ENCODE measurements around the gene PPP2R5E.

The PPP2R5E gene

GRCh38 chr14:63435838-63436237, 107.3 kb downstream of the PPP2R5E start:
- no peak overlapping the region for H3K4me3 ChIP-seq (ENCODE audit: low read length)
- no peaks in the 10 kb centered on the region for H3K36me3 ChIP-seq (ENCODE audit: control insufficient read depth, insufficient read depth, low read length)
- DNase-seq (ENCODE audit: low read depth, low spot score): no peak
- no peaks in the 10 kb centered on the region for H3K27me3 ChIP-seq (ENCODE audit: control insufficient read depth, insufficient read depth, low read length)
- no CpG with 5 or more reads among the region's 5 CpGs for WGBS (ENCODE audit: insufficient coverage, insufficient read length)
- H3K27ac ChIP-seq (ENCODE audit: low read length): no peak overlapping the region
- no peaks in the 10 kb centered on the region for H3K9me3 ChIP-seq (ENCODE audit: control insufficient read depth, insufficient read depth, low read length)
- H3K4me1 ChIP-seq (ENCODE audit: control insufficient read depth, insufficient read depth, low read length): peaks cover 8% of the 10 kb centered on the region

- H3K4me3 ChIP-seq (ENCODE audit: low read length): no peak overlapping the region
- no peak for DNase-seq (ENCODE audit: low read depth, low spot score)
Observed at GRCh38 chr14:63435204-63435603, 108.0 kb downstream of the PPP2R5E start.

GRCh38 chr14:63432888-63433552, 110.2 kb downstream of the PPP2R5E start:
- WGBS (ENCODE audit: insufficient coverage, insufficient read length): no CpG with 5 or more reads among the region's 4 CpGs
- Histone ChIP-seq H3K4me1 (ENCODE audit: control insufficient read depth, insufficient read depth, low read length) (peaks cover 6% of the 10 kb centered on the region), H3K4me3 (ENCODE audit: low read length) (no peak overlapping the region), H3K36me3 (ENCODE audit: control insufficient read depth, insufficient read depth, low read length) (no peaks in the 10 kb centered on the region), H3K27ac (ENCODE audit: low read length) (no peak overlapping the region), H3K9me3 (ENCODE audit: control insufficient read depth, insufficient read depth, low read length) (no peaks in the 10 kb centered on the region), H3K27me3 (ENCODE audit: control insufficient read depth, insufficient read depth, low read length) (no peaks in the 10 kb centered on the region)
- no peak for DNase-seq (ENCODE audit: low read depth, low spot score)

More at GRCh38 chr14:63435204-63435603, 108.0 kb downstream of the PPP2R5E start:
- WGBS (ENCODE audit: insufficient coverage, insufficient read length): no CpG with 5 or more reads among the region's 2 CpGs
- Histone ChIP-seq H3K36me3 (ENCODE audit: control insufficient read depth, insufficient read depth, low read length) (no peaks in the 10 kb centered on the region), H3K4me1 (ENCODE audit: control insufficient read depth, insufficient read depth, low read length) (peaks cover 8% of the 10 kb centered on the region), H3K27me3 (ENCODE audit: control insufficient read depth, insufficient read depth, low read length) (no peaks in the 10 kb centered on the region), H3K9me3 (ENCODE audit: control insufficient read depth, insufficient read depth, low read length) (no peaks in the 10 kb centered on the region), H3K27ac (ENCODE audit: low read length) (no peak overlapping the region)

- no peaks in the 10 kb centered on the region for H3K9me3 ChIP-seq (ENCODE audit: control insufficient read depth, insufficient read depth, low read length)
- no peak overlapping the region for H3K27ac ChIP-seq (ENCODE audit: low read length)
- DNase-seq (ENCODE audit: low read depth, low spot score): no peak
- peaks cover 3% of the 10 kb centered on the region for H3K4me1 ChIP-seq (ENCODE audit: control insufficient read depth, insufficient read depth, low read length)
- no CpG with 5 or more reads among the region's 5 CpGs for WGBS (ENCODE audit: insufficient coverage, insufficient read length)
- H3K36me3 ChIP-seq (ENCODE audit: control insufficient read depth, insufficient read depth, low read length): no peaks in the 10 kb centered on the region
- H3K27me3 ChIP-seq (ENCODE audit: control insufficient read depth, insufficient read depth, low read length): no peaks in the 10 kb centered on the region
- no peak overlapping the region for H3K4me3 ChIP-seq (ENCODE audit: low read length)
Observed at GRCh38 chr14:63432228-63432627, 110.9 kb downstream of the PPP2R5E start.

DNA sequence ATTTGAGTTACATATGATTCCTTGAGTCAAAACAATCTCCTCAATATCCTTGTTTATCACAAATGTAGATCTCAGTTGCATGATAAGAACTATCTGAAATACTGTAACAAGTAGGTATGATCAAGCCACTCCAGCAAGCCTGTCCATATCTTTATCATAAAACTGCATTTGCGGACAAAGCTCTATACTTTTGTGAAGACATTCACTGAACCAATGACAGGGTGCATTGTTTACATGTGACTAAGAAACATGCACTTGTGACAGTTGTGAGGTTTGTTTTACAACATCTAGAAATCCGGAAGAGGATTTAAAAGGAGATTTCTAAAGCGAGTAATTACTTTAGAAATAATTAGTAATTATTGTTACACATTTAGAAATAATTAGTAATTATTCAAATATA, 111.7 kb downstream of the PPP2R5E start:
- no peaks in the 10 kb centered on the region for H3K27me3 ChIP-seq (ENCODE audit: control insufficient read depth, insufficient read depth, low read length)
- DNase-seq (ENCODE audit: low read depth, low spot score): no peak
- no CpG with 5 or more reads among the region's 3 CpGs for WGBS (ENCODE audit: insufficient coverage, insufficient read length)
- no peak overlapping the region for H3K4me3 ChIP-seq (ENCODE audit: low read length)
- no peak overlapping the region for H3K27ac ChIP-seq (ENCODE audit: low read length)
- H3K36me3 ChIP-seq (ENCODE audit: control insufficient read depth, insufficient read depth, low read length): no peaks in the 10 kb centered on the region
- H3K9me3 ChIP-seq (ENCODE audit: control insufficient read depth, insufficient read depth, low read length): no peaks in the 10 kb centered on the region
- H3K4me1 ChIP-seq (ENCODE audit: control insufficient read depth, insufficient read depth, low read length): peaks cover 3% of the 10 kb centered on the region

- no peaks in the 10 kb centered on the region for H3K9me3 ChIP-seq (ENCODE audit: control insufficient read depth, insufficient read depth, low read length)
- no peak overlapping the region for H3K4me3 ChIP-seq (ENCODE audit: low read length)
- H3K27ac ChIP-seq (ENCODE audit: low read length): no peak overlapping the region
- no peak for DNase-seq (ENCODE audit: low read depth, low spot score)
- peaks cover 3% of the 10 kb centered on the region for H3K4me1 ChIP-seq (ENCODE audit: control insufficient read depth, insufficient read depth, low read length)
- no peaks in the 10 kb centered on the region for H3K27me3 ChIP-seq (ENCODE audit: control insufficient read depth, insufficient read depth, low read length)
- no CpG with 5 or more reads among the region's 1 CpG for WGBS (ENCODE audit: insufficient coverage, insufficient read length)
- no peaks in the 10 kb centered on the region for H3K36me3 ChIP-seq (ENCODE audit: control insufficient read depth, insufficient read depth, low read length)
Observed at GRCh38 chr14:63428486-63428885, 114.7 kb downstream of the PPP2R5E start.

DNA sequence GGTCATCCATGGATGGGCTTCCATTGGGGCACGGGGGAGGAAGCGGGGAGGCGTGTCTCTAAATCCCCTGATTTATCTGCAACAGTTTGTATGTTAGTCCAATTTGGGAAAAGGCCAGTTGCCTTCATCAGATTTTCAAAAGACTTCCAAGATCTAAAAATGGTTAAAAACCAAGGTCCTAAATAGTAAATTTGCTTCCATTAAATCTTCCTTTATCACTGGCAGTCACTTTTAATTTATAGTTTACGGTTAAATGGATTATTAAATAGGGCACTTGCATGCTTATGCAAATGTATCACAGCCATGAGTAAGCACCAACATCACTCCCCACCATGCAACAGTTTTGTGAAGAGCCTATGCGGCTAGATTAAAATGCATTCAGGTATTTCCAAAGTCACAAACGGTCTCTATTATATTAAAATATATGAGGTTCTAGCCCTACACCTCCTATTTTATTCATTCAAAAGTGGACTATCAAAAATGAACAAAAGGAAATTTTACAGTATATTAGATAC, 116.3 kb downstream of the PPP2R5E start:
- DNase-seq (ENCODE audit: low read depth, low spot score): no peak
- H3K9me3 ChIP-seq (ENCODE audit: control insufficient read depth, insufficient read depth, low read length): no peaks in the 10 kb centered on the region
- no peaks in the 10 kb centered on the region for H3K27me3 ChIP-seq (ENCODE audit: control insufficient read depth, insufficient read depth, low read length)
- no peaks in the 10 kb centered on the region for H3K36me3 ChIP-seq (ENCODE audit: control insufficient read depth, insufficient read depth, low read length)
- no peak overlapping the region for H3K27ac ChIP-seq (ENCODE audit: low read length)
- no peaks in the 10 kb centered on the region for H3K4me1 ChIP-seq (ENCODE audit: control insufficient read depth, insufficient read depth, low read length)
- H3K4me3 ChIP-seq (ENCODE audit: low read length): no peak overlapping the region
- no CpG with 5 or more reads among the region's 6 CpGs for WGBS (ENCODE audit: insufficient coverage, insufficient read length)

DNA sequence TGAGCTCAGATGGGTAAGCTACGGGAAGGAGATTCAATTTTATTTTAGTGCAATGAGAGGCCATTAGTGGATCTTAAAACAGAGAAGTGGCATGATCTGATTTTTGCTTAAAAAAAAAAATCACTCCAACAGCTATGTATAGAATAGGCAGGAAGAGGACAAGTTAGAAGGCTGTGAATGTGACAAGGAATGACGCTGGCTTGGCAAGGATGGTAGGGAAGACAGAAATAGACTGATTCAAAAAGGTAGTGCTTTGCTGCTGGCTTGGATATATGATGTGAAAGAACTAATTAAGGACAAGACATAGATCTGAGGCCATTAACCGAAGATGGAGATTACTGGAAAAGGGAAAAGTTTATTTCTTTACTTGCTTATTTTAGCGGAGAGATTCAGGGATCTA, 119.3 kb downstream of the PPP2R5E start:
- H3K4me1 ChIP-seq (ENCODE audit: control insufficient read depth, insufficient read depth, low read length): no peaks in the 10 kb centered on the region
- no CpG with 5 or more reads among the region's 4 CpGs for WGBS (ENCODE audit: insufficient coverage, insufficient read length)
- H3K27ac ChIP-seq (ENCODE audit: low read length): no peak overlapping the region
- no peak overlapping the region for H3K4me3 ChIP-seq (ENCODE audit: low read length)
- no peaks in the 10 kb centered on the region for H3K9me3 ChIP-seq (ENCODE audit: control insufficient read depth, insufficient read depth, low read length)
- no peaks in the 10 kb centered on the region for H3K36me3 ChIP-seq (ENCODE audit: control insufficient read depth, insufficient read depth, low read length)
- no peak for DNase-seq (ENCODE audit: low read depth, low spot score)
- no peaks in the 10 kb centered on the region for H3K27me3 ChIP-seq (ENCODE audit: control insufficient read depth, insufficient read depth, low read length)

DNA sequence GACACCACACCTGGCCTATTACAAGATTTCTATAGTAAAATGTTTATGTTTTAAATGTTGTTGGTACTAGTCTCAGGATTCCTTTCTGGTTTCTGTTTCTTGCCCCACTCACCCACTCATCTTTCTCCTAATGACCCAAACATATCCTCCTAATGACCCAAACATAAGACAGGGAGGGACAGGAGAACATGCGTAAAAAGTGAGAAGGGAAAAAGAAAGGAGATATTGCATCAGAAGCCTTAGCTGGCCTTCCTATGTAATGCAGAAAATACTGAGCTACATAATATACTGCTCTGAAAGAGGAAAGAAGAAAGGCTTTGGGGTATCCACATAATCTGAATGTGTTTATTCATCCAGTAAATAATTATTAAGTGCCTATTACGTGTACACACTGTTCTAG, 119.8 kb downstream of the PPP2R5E start:
- Histone ChIP-seq H3K27ac (ENCODE audit: low read length) (no peak overlapping the region), H3K4me3 (ENCODE audit: low read length) (no peak overlapping the region), H3K4me1 (ENCODE audit: control insufficient read depth, insufficient read depth, low read length) (no peaks in the 10 kb centered on the region), H3K36me3 (ENCODE audit: control insufficient read depth, insufficient read depth, low read length) (no peaks in the 10 kb centered on the region), H3K27me3 (ENCODE audit: control insufficient read depth, insufficient read depth, low read length) (no peaks in the 10 kb centered on the region), H3K9me3 (ENCODE audit: control insufficient read depth, insufficient read depth, low read length) (no peaks in the 10 kb centered on the region)
- no peak for DNase-seq (ENCODE audit: low read depth, low spot score)
- no CpG with 5 or more reads among the region's 2 CpGs for WGBS (ENCODE audit: insufficient coverage, insufficient read length)

DNA sequence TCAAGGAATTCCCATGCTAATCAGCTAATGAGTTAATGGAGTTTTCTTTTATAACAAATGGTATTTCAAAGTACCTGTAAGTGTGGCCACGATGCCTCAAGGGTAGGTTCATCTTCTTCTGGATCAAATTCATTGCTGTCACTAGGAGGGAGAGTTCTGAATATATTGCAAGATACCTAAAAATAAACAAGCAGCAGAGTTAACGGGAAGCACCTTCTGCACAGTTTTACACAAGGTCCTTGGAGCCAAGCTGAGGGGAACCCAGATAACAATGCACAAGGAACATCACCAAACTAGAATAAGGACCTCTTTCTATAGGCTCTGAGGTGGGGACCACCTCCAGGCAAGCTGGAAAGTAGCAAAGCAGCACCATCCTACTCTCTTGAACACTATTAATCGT, 121.3 kb downstream of the PPP2R5E start:
- Histone ChIP-seq H3K9me3 (ENCODE audit: control insufficient read depth, insufficient read depth, low read length) (no peaks in the 10 kb centered on the region), H3K4me1 (ENCODE audit: control insufficient read depth, insufficient read depth, low read length) (no peaks in the 10 kb centered on the region), H3K27me3 (ENCODE audit: control insufficient read depth, insufficient read depth, low read length) (no peaks in the 10 kb centered on the region), H3K27ac (ENCODE audit: low read length) (no peak overlapping the region), H3K4me3 (ENCODE audit: low read length) (no peak overlapping the region), H3K36me3 (ENCODE audit: control insufficient read depth, insufficient read depth, low read length) (no peaks in the 10 kb centered on the region; the same call in 1 of the 2 replicates)
- WGBS (ENCODE audit: insufficient coverage, insufficient read length): no CpG with 5 or more reads among the region's 3 CpGs
- DNase-seq (ENCODE audit: low read depth, low spot score): no peak

DNA sequence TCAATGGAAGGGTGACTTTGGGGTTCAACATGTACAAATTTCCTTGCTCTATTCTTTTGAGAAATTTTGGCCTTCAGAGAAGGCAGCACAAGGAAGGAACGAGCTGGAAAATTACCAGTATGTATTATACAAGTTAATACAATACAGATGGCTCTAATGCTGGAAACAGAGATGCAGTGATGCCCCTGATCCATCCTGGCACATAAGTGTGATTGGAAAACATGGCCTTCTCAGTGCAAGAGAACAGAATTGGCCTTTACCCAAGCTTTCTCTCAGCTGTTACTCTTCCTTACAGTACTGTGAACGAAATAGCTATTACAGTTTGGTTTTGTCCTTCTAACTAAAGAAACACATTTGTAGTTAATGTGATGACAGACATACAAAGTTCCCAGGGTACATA, 122.0 kb downstream of the PPP2R5E start:
- no CpG with 5 or more reads among the region's 2 CpGs for WGBS (ENCODE audit: insufficient coverage, insufficient read length)
- H3K4me3 ChIP-seq (ENCODE audit: low read length): no peak overlapping the region
- H3K9me3 ChIP-seq (ENCODE audit: control insufficient read depth, insufficient read depth, low read length): no peaks in the 10 kb centered on the region
- DNase-seq (ENCODE audit: low read depth, low spot score): no peak
- H3K27me3 ChIP-seq (ENCODE audit: control insufficient read depth, insufficient read depth, low read length): no peaks in the 10 kb centered on the region
- no peak overlapping the region for H3K27ac ChIP-seq (ENCODE audit: low read length)
- no peaks in the 10 kb centered on the region for H3K4me1 ChIP-seq (ENCODE audit: control insufficient read depth, insufficient read depth, low read length)
- no peaks in the 10 kb centered on the region; the same call in 1 of the 2 replicates for H3K36me3 ChIP-seq (ENCODE audit: control insufficient read depth, insufficient read depth, low read length)

All from iPS DF 6.9 (cell line).